D721Med (cell line): ENCODE data around the gene BRAF.
"Not testable (repeated sequence)": the region's sequence is repeated elsewhere in the genome, so short reads cannot be mapped to it uniquely, and the experiment has no call there.

ENCODE experiments used
- DNase-seq: peaks from one replicate; pipeline ENCODE4 v3.0.0; 2011; ENCODE audit warnings: low spot score; ENCODE audit not compliant: insufficient read length
- FAIRE-seq: peaks from 2 replicates; lab custom pipeline; 2011; peaks lifted over from hg19 to GRCh38; lab: Jason Lieb, UNC
- TF ChIP-seq, protein P1 (sequence below): IDR thresholded peaks from 2 replicates; pipeline ENCODE4 v1.5.1; 2012; ENCODE audit warnings: mild to moderate bottlenecking, control low read depth; ENCODE audit not compliant: insufficient read depth; ENCODE audit errors: missing control alignments

Gene BRAF

DNA sequence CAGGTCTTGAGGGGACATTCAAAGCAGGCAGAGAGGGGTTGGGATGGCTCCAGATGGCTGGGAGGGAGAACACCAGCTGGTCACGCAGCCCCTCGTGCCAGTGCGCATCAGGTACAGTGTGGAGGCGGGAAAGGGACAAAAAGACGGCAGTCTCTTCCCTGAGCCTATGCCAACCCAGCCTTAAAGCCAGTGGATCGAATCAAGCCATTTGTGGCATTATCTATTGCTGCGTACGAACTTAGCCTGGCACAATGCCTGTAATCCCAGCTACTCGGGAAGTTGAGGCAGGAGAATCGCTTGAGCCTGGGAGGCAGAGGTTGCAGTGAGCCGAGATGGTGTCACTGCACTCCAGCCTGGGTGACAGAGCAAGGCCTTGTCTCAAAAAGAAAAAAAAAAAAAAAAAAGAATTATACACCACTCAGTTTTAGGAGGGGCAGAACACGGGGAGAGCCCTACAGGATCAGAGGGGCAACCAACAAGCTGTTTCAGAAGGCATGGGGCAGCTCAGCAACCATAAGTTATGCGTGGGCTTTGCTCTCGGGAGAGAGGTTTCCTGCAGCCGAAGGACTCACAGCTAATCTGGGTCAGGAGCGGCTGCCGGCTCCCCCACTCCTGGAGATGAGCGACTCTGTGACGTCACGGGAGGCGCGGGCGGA is 228.6 kb downstream of the BRAF start:
- FAIRE-seq (no peak), DNase-seq (peak; percentile 90)
- TF ChIP-seq, protein P1, sequence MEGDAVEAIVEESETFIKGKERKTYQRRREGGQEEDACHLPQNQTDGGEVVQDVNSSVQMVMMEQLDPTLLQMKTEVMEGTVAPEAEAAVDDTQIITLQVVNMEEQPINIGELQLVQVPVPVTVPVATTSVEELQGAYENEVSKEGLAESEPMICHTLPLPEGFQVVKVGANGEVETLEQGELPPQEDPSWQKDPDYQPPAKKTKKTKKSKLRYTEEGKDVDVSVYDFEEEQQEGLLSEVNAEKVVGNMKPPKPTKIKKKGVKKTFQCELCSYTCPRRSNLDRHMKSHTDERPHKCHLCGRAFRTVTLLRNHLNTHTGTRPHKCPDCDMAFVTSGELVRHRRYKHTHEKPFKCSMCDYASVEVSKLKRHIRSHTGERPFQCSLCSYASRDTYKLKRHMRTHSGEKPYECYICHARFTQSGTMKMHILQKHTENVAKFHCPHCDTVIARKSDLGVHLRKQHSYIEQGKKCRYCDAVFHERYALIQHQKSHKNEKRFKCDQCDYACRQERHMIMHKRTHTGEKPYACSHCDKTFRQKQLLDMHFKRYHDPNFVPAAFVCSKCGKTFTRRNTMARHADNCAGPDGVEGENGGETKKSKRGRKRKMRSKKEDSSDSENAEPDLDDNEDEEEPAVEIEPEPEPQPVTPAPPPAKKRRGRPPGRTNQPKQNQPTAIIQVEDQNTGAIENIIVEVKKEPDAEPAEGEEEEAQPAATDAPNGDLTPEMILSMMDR, result no peak

DNA sequence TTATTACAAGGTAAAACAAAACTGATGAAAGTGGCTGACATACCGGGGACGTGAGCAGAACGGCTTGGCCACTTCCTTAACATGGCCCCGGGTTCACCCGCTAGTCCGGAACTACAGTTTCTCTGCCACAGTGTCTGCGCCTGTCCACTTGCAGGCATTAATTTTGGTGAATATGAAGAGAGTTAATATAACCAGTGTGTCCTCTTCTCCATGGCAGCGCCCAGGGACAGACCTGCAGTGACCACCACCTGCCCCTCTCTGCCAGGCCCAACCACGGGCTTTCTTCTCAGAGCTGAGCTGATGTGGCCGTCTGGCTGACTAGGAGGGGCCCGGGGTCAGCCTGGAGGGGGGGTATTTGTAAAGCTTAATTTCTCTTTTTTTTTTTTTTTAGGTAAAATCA is 229.3 kb downstream of the BRAF start:
- FAIRE-seq, result no peak
- TF ChIP-seq, protein P1, result no peak
- DNase-seq, result no peak

DNA sequence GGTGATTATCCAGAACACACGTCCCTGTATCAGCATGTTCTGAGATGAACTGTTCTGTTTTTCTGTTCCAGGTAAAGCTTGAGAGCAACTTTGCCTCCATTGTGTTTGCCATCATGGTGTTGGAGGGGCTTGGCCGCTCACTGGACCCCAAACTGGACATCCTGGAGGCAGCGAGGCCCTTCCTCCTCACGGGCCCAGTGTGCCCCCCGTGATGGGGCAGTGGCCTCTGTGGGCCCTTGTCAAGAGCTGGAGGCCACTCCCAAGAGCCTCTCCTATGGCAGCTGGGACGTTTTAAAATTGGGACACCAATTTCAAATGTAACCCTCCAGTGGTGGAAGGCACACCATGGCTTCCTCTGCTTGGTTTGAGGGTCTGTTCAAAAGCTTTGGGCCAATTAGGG is 230.1 kb downstream of the BRAF start:
- FAIRE-seq (no peak), DNase-seq (no peak)
- TF ChIP-seq, protein P1, result no peak

DNA sequence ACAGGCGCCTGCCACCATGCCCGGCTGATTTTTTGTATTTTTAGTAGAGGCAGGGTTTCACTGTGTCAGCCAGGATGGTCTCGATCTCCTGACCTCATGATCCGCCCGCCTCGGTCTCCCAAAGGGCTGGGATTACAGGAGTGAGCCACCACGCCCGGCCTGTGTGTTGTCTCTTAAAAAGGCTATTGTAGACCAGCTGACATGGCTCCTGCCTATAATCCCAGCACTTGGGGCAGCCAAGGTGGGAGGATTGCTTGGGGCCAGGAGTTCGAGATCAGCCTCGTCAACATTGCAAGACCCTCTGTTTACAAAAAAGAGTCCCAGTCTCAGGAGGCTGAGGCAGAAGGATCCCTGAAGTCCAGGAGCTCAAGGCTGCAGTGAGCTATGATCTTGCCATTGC is 230.9 kb downstream of the BRAF start:
- FAIRE-seq, DNase-seq: not testable (repeated sequence)

DNA sequence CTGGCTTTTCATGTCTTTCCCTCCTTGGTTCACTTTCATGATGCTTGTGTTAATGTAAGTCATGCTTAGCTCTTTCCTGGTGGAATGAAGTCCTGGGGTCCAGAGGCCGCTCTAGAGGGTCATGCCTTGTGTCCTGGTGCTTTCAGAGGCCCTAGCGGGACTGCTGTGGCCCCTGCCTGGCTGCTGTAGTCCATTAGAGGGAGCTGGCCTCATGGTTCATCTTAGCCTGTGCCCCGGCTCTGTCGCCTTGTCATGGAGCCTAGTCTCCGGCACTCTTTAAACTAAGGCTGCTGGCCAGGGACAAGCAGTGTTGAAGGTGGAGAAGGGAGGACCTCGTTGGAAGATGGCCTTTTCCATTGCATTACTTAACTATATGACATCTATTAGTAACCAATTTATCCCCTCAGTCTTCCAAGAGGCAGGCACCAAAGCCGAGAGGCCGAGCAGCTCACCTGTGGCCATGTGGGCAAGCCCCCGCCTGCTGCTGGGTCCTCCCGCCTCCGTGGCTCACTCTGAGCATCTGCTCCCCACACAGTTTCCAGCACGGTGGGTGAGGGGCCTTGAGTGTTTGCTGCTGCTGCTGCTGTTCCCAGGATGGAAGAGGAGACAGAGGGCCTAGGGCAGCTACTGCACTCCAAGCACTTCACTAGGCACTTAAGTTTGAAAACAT is 233.2 kb downstream of the BRAF start:
- FAIRE-seq, result no peak
- TF ChIP-seq, protein P1, result no peak

DNA sequence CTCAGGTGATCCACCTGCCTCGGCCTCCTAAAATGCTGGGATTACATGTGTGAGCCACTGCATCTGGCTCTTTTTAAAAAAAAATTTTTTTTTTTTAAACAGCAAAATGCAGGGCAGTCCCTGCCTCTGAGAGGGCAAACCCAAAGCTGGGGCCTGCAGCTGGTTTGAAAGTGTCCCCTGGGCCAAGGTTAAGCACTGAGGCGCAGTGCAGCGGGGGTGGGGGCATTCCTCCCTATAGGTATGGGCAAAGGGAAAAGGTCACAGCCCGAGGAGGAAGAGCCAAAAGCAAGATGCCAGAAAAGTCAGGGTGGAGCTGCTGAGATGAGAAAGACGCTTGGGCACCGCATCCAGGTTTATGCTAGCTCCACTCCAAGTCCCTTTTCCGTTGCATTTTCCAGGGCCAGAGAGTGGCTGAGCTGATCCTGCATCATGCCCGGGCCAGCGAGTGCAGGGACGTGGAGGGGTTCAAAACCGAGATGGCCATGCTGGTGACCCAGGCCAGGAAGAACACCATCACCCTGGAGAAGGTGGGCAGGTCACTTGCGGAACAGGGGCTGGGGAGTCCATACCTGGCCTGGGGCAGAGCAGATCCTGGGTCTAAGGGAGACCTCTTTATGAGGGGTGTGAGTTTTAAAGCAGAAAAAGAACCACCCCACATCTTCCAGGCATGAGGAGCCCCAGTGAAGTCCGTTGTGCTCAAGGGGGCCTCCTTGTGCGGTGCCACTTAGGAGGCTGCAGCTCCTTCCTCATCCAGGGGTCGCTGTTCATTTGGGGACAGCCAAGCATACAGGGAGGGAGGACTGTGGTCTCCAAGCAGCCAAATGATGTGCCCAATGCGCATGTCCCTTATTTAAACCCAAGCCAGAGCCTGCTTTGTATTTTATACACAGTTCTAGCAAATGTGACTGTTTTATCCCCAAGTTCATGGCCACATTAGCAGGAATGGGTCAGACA is 235.3 kb downstream of the BRAF start:
- TF ChIP-seq, protein P1, result no peak
- FAIRE-seq (no peak), DNase-seq (no peak)

More for the DNA sequence above, 233.2 kb downstream of the BRAF start:
- DNase-seq, result no peak

DNA sequence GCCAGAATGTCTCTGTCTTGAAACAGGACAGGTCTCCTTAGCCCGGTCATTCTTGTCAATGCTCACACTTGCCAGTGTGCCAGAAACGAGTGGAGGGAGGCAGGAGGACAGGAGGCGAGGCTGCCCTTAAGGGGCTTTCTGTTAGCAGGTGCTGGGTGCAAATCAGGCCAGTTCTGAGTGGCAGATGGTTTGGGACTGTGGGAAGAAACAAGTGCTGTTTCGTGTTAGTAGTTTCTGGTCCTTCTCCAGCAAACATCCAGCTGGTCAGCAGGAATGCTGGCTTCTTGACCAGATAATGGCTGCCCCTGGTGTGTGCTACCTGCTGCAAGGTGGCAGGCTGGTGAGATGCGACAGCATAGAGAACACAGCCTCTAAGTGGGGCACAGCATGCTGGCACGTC is 236.4 kb downstream of the BRAF start:
- DNase-seq (no peak), FAIRE-seq (no peak)
- TF ChIP-seq, protein P1, result no peak
